Small intestine (tissue), 7 donors: ENCODE measurements around the gene INPP4A. TPM values are rescaled to one million over a fixed set of nuclear protein-coding genes. Genes with fewer than 3 reads are reported as not detected.

Experiments
- DNase-seq, 2 donors: peaks; one replicate each; pipeline versions ENCODE4 v3.0.0 to v3.0.0-alpha.2; 2013
- FAIRE-seq: peaks from 2 replicates; lab custom pipeline; 2012; peaks lifted over from hg19 to GRCh38; lab: Jason Lieb, UNC
- H3K27ac ChIP-seq, 3 donors: one replicate each; pipeline ENCODE4 v1.5.1; 2013; ENCODE audit warnings: low read length in 2 of 3, mild to moderate bottlenecking in 2 of 3, control low read depth in 1 of 3, inconsistent platforms in 1 of 3, low read depth in 1 of 3, moderate library complexity in 1 of 3
- H3K27me3 ChIP-seq, 3 donors: one replicate each; pipeline ENCODE4 v1.6.1; 2013; ENCODE audit warnings: low read length in 3 of 3, inconsistent platforms in 1 of 3; ENCODE audit not compliant: control insufficient read depth in 3 of 3, insufficient read depth in 3 of 3
- H3K36me3 ChIP-seq, 3 donors: one replicate each; pipeline ENCODE4 v1.6.1; 2013; ENCODE audit warnings: low read length in 3 of 3, inconsistent platforms in 1 of 3, low read depth in 1 of 3, mild to moderate bottlenecking in 1 of 3, moderate library complexity in 1 of 3; ENCODE audit not compliant: control insufficient read depth in 3 of 3, insufficient read depth in 2 of 3
- H3K4me1 ChIP-seq, 3 donors: one replicate each; pipeline ENCODE4 v1.6.1; 2013; ENCODE audit warnings: low read length in 2 of 3, inconsistent platforms in 1 of 3, low read depth in 1 of 3, mild to moderate bottlenecking in 1 of 3, moderate library complexity in 1 of 3; ENCODE audit not compliant: control insufficient read depth in 3 of 3, insufficient read depth in 2 of 3
- H3K4me3 ChIP-seq, 3 donors: one replicate each; pipeline ENCODE4 v1.5.1; 2013; ENCODE audit warnings: low read length in 3 of 3, control low read depth in 1 of 3, inconsistent platforms in 1 of 3, low read depth in 1 of 3, mild to moderate bottlenecking in 1 of 3, moderate library complexity in 1 of 3
- H3K9me3 ChIP-seq, 2 donors: one replicate each; pipeline ENCODE4 v1.6.1; 2013; ENCODE audit warnings: low read depth in 1 of 2, low read length in 1 of 2; ENCODE audit not compliant: control insufficient read depth in 2 of 2, insufficient read depth in 1 of 2
- WGBS, 3 donors: extraction: QIAGEN DNeasy Blood & Tissue Kit; methylation state at CpG; one replicate each; pipeline ENCODE4 v1.1.7; 2013; 5-methylcytosine and 5-hydroxymethylcytosine counted together
- polyA plus RNA-seq, 4 donors: library from polyadenylated mRNA; stranded (reverse) in 3 of 4; unstranded in 1 of 4; fragments of 200-250 nt in 3 of 4; fragments of 120-200 nt in 1 of 4; gene quantifications; one replicate each; pipeline versions ENCODE4 v1.2.1 to v1.2.3, GENCODE V29; 2013
- donor health status: healthy with polysubstance abuse.
- donor health status: control.
- donor health status: control.
- donor health status: Bipolar disorder and iron deficiency.
- donor health status: healthy.

Gene INPP4A
- polyA plus RNA-seq, 4 donors, result 1.6 to 8.3 (median 4.1) TPM

DNA sequence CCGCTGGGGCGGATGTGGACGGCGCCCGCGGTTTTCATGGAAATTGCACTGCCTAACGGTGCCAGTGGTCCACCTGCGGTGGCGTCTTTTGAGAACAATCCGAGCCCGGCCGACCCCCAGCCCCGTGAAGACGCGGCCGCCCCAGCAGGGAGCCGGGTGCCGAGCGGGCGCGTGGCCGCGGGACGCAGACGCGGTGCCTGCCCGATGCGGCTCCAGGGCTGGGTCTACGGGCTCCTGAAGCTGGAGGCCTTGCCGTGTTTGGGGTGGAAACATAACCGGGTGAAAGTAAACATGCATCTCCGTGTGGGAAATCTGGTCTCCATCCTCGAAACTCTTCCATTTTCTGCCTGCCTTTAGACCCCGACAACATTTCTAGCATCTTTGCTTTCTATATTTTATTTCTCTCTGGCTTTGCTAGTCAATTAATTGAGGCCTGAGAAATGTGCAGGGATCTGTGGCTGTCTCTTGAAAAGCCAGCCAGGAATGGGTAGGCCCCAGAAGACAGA lies 572 bp downstream of the INPP4A start:
- H3K27me3 ChIP-seq, result no peaks in the 10 kb centered on the region
- peak overlapping the region; percentile 39 to 97 (median 91) for H3K4me3 ChIP-seq
- H3K36me3 ChIP-seq, result no peaks in the 10 kb centered on the region
- no peaks in the 10 kb centered on the region for H3K9me3 ChIP-seq
- peaks cover 0 to 16% (median 8%) of the 10 kb centered on the region in 3 donors for H3K4me1 ChIP-seq
- 0 to 1% (median 0%) methylated on average over 28 to 34 of the region's 34 CpGs for WGBS, 3 donors
- peak overlapping the region; percentile 2 to 75 (median 72) for H3K27ac ChIP-seq
- DNase-seq, result peak in 1 of 2 donors; percentile 32
- FAIRE-seq, result no peak

DNA sequence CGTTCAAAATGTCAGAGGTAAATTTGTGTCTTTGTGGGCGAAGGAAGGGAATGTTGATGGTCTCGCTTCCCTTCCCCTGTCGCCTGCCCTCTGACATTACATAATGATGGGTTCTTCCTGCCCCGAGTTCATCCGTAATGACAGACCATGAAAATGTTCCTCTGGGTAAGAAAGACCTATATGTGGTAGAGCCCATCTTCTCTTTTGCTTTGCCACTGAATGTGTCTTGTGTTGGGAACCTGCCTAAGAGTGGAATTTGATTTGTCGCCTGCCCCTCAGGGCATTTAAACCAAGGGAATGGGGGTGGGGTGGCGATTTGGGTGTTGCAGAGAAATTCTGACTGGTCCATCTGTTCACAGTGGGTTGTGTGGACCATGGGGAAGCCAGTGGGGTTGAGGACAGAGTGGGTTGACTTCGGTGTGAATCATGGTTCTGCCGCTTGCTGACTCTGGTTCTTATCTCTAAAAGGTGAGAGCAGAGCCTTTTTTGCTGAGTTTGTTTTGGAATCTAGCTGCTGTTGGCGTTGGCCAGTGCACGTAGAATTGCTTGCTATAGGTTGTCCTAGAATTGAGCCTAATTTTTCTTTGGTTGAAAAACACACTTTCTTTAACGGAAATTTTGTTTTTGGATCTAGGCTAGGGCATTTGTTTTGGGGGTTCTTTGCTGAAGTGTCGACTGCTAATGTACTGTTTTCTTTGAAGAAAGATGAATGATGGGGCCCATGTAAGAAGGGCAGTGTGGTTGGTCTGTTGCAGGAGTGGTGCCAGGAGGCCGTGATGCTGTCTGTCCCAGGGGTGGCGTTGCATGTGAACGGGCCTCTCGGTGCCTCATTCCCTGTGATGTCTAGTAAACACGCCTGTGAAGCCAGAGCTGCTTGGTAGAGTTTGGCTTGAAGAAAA lies 1.3 kb downstream of the INPP4A start:
- H3K9me3 ChIP-seq, result no peaks in the 10 kb centered on the region
- no peak for FAIRE-seq
- peak overlapping the region; percentile 39 to 97 (median 91) for H3K4me3 ChIP-seq
- peak in 1 of 2 donors; percentile 21 for DNase-seq
- 46 to 61% (median 46%) methylated on average over 19 of the region's 19 CpGs for WGBS, 3 donors
- H3K4me1 ChIP-seq, result peaks cover 0 to 16% (median 8%) of the 10 kb centered on the region in 3 donors
- no peaks in the 10 kb centered on the region for H3K36me3 ChIP-seq
- peak overlapping the region; percentile 2 to 75 (median 72) for H3K27ac ChIP-seq
- H3K27me3 ChIP-seq, result no peaks in the 10 kb centered on the region

DNA sequence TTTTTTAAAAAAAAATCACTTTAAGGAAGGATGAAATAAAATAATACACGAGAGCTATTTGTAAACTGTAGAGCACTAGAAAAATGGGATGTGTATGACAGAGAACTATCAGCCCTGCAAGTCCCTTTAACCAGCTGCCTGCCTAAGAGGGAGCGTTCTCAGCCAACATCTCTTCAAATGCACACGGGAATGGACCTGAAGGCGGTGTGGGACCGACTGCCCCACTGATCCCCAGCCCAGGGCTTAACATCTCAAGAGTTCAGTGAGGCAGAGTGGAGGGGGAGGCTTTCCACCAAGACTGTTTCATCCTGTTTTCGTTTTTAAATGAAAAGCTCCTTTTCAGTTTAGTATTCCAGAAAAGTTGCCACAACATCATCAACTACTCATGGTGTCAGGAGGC lies 2.2 kb downstream of the INPP4A start:
- Histone ChIP-seq H3K9me3 (no peaks in the 10 kb centered on the region), H3K27me3 (no peaks in the 10 kb centered on the region), H3K4me3 (no peak overlapping the region), H3K4me1 (peaks cover 0 to 12% (median 8%) of the 10 kb centered on the region in 3 donors), H3K36me3 (no peaks in the 10 kb centered on the region), H3K27ac (peak overlapping the region in 1 of 3 donors; percentile 56)
- DNase-seq, result no peak
- WGBS, 3 donors, result 73 to 89% (median 77%) methylated on average over 6 of the region's 6 CpGs
- no peak for FAIRE-seq

DNA sequence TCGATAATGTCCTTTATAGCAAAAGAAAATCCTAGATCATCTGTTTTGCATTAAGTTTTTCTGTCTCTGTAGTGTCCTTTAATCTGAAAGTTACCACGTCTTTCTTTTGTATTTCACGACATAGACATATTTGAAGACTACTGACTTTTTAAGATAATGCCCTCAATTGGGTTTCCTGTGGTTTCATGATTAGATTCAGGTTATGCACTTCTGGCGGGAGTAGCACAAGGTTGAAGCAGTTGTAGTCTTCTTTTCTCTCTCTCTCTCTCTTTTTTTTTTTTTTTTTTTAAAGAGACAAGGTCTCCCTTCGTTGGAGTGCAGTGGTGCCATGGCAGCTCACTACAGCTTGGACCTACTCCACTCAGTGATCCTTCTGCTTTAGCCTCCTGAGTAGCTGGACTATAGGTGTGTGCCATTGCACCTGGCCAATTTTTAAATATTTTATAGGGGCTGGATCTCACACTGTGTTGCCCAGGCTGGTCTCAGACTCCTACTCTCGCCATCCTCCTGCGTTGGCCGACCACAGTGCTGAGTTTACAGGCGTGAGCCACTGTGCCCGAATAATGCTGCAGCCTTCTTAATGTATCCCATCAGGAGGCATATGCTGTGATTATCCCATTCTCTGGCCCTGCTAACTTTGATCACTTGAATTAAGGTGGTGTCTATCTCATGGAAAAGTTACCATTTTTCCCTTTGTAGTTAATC lies 3.9 kb downstream of the INPP4A start:
- 78 to 89% (median 78%) methylated on average over 10 of the region's 10 CpGs for WGBS, 3 donors
- DNase-seq (peak in 1 of 2 donors; percentile 56), FAIRE-seq (no peak)
- Histone ChIP-seq H3K4me3 (no peak overlapping the region), H3K9me3 (no peaks in the 10 kb centered on the region), H3K27ac (peak overlapping the region in 1 of 3 donors; percentile 27), H3K4me1 (peaks cover 0 to 9% (median 8%) of the 10 kb centered on the region in 3 donors), H3K36me3 (peaks cover 0 to 2% (median 0%) of the 10 kb centered on the region in 3 donors), H3K27me3 (no peaks in the 10 kb centered on the region)

DNA sequence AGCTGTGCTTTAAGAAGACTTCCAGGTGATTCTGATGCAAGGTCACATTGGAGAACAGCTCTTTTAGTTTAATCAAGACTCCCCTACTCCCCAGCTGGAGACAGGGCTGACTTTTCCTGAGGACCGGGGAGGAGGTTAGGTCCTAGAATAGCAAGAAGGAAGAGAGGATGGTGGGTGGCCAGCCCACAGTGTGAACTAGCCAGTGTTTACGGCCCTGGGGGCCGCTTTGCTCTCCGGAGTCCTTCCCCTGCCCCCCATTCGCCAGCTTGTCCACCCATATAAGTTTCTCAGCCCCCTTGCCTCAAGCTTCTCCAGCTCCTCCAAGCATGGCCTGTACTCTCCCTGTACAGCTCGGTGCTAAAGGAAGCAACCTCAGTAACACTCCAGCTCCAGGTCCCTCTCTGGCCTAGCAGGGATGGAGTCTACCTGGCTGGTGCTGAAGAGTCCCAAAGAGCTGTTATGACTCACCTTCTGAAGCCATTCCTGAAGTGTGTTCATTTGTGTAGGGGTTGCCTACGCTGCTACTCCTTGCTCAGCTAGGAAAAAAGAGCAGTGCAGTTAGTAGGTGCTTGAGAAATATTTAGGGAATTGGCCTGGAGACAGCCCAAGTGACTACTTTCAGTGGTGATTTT lies 7.9 kb downstream of the INPP4A start:
- Histone ChIP-seq H3K4me3 (no peak overlapping the region), H3K27me3 (no peaks in the 10 kb centered on the region), H3K27ac (no peak overlapping the region), H3K4me1 (peaks cover 0 to 13% (median 3%) of the 10 kb centered on the region in 3 donors), H3K9me3 (no peaks in the 10 kb centered on the region), H3K36me3 (peaks cover 0 to 2% (median 0%) of the 10 kb centered on the region in 3 donors)
- DNase-seq (no peak), FAIRE-seq (no peak)
- 89 to 95% (median 91%) methylated on average over 7 of the region's 7 CpGs for WGBS, 3 donors

DNA sequence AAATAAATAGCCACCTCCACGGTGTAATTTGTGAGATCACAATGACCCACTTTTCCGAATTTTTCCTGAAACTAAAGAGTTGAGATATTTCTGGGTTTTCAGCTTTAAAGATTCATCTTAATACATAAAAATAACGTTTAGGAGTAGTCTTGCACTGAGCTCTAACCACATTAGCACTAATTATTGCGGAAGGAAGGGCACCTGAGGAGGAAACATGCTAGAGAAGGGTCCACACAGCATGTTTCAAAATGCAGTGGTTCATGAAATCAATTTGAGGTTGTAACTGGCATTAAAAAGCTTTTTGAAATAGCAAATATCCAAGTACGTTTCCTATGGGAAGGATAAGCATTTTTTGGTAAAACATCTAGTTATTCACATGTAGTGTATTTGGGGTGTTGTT lies 8.4 kb downstream of the INPP4A start:
- FAIRE-seq (no peak), DNase-seq (no peak)
- Histone ChIP-seq H3K27ac (no peak overlapping the region), H3K4me3 (no peak overlapping the region), H3K36me3 (peaks cover 0 to 2% (median 0%) of the 10 kb centered on the region in 3 donors), H3K27me3 (no peaks in the 10 kb centered on the region), H3K4me1 (peaks cover 0 to 14% (median 3%) of the 10 kb centered on the region in 3 donors), H3K9me3 (no peaks in the 10 kb centered on the region)
- WGBS, 3 donors, result 74 to 86% (median 74%) methylated on average over 5 of the region's 5 CpGs

DNA sequence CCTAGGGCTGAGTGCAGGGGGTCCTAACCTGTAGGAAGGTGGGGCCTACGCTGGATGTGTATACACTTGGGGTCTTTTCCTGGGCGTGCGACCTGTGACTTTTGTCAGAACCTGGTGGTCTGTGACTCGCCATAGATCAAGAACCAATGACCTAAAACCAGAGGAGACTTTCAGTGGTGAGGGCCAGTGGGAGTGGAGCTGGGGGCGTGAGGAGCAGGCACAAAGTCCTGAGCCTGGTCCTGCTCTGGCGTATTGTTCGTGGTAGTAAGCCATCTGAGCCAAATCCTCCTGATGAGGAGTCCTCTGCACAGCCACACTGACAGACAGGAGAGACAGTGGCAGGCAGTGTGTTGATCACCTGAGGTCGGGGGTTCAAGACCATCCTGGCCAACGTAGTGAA lies 8.9 kb downstream of the INPP4A start:
- Histone ChIP-seq H3K4me1 (peaks cover 0 to 15% (median 3%) of the 10 kb centered on the region in 3 donors), H3K9me3 (no peaks in the 10 kb centered on the region), H3K27me3 (no peaks in the 10 kb centered on the region), H3K36me3 (peaks cover 0 to 2% (median 0%) of the 10 kb centered on the region in 3 donors), H3K4me3 (no peak overlapping the region), H3K27ac (no peak overlapping the region)
- WGBS, 3 donors, result 92 to 95% (median 94%) methylated on average over 9 of the region's 9 CpGs
- DNase-seq, result no peak
- no peak for FAIRE-seq

DNA sequence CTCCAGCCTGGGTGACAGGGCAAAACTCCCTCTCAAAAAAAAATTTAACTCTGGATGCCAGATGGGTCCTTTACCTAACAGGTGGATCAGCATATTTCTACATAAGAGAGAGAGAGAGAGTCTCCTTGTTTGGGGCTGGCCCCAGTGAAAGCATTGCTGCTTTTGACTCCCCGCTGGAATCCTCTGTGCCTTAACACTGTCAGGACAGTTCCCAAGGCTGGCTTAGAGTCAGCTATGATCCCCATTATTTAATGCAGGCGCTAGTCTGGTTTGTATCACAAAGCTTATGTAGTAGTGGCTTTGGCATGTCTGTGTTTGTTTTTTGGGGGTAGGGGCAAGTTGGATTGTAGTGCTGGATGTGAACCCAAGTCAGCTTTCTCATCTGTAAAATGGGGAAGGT lies 9.4 kb downstream of the INPP4A start:
- Histone ChIP-seq H3K27me3 (no peaks in the 10 kb centered on the region), H3K4me3 (no peak overlapping the region), H3K36me3 (peaks cover 0 to 2% (median 0%) of the 10 kb centered on the region in 3 donors), H3K4me1 (peaks cover 0 to 11% (median 3%) of the 10 kb centered on the region in 3 donors), H3K9me3 (no peaks in the 10 kb centered on the region), H3K27ac (peak overlapping the region in 2 of 3 donors; percentile 13 to 49)
- 80 to 92% (median 84%) methylated on average over 2 of the region's 2 CpGs for WGBS, 3 donors
- FAIRE-seq (no peak), DNase-seq (no peak)
